GM12878 (cell line): ENCODE data around the gene WRAP73. TPM values are rescaled to one million over a fixed set of nuclear protein-coding genes. Genes with fewer than 3 reads are reported as not detected.

ENCODE experiments used
- ATAC-seq: fragments of 200-7000 bp; cut with Tn5 transposase; 3 replicates; pipeline ENCODE4 v1.9.1; 2020; ENCODE audit warnings: mild to moderate bottlenecking, moderate library complexity
- BruUV-seq: library from RNA; stranded (reverse); fragments of 400-500 nt; replicated peaks from 2 replicates; lab custom pipeline; 2021; lab: Mats Ljungman, UMichigan
- CTCF ChIA-PET: fragments of 300-600 bp; sonication (Branson Sonifier 250); formaldehyde crosslinking; extraction: SDS; loops from one replicate; lab custom pipeline; 2021; ENCODE audit warnings: inconsistent platforms; lab: Yijun Ruan, JAX
- POLR2A ChIA-PET: fragments of 350-600 bp; formaldehyde crosslinking; extraction: SDS; loops from one replicate; lab custom pipeline; 2021; ENCODE audit warnings: inconsistent platforms; lab: Charles Lee
- RAD21 ChIA-PET: fragments of 300-600 bp; sonication (Branson Sonifier 250); formaldehyde crosslinking; loops from one replicate; lab custom pipeline; 2023; ENCODE audit warnings: antibody characterized with exemption; ENCODE audit not compliant: unreplicated experiment; lab: Charles Lee
- SMC1A ChIA-PET: fragments of 300-600 bp; sonication (Branson Sonifier 250); formaldehyde crosslinking; loops from one replicate; lab custom pipeline; 2023; ENCODE audit not compliant: unreplicated experiment, uncharacterized antibody; lab: Charles Lee
- DNase-seq: peaks from one replicate; pipeline ENCODE4 v3.0.0-alpha.2; 2011; ENCODE audit warnings: low read depth, low spot score
- FAIRE-seq: peaks from 3 replicates; lab custom pipeline; 2011; peaks lifted over from hg19 to GRCh38; lab: Jason Lieb, UNC
- H2AFZ ChIP-seq: 2 replicates; pipeline ENCODE4 v1.6.0; 2011; ENCODE audit warnings: low read depth, low read length, control low read depth; ENCODE audit not compliant: control insufficient read depth
- H3K27ac ChIP-seq: 2 replicates; pipeline ENCODE4 v1.5.1; 2011; ENCODE audit warnings: control low read depth; ENCODE audit not compliant: control insufficient read depth, insufficient read depth
- H3K27me3 ChIP-seq, 2 experiments: replicated peaks in 1 of 2; 2 replicates each; pipeline versions ENCODE4 v1.6.0 to v1.6.1; 2011; ENCODE audit warnings: low read length in 1 of 2; ENCODE audit not compliant: control insufficient read depth in 2 of 2, insufficient read depth in 2 of 2
- H3K36me3 ChIP-seq, 2 experiments: 2 replicates each; pipeline ENCODE4 v1.5.1; 2011; ENCODE audit warnings: low read length in 1 of 2; ENCODE audit not compliant: control insufficient read depth in 2 of 2, insufficient read depth in 2 of 2
- H3K4me1 ChIP-seq: 2 replicates; pipeline ENCODE4 v1.6.1; 2011; ENCODE audit warnings: mild to moderate bottlenecking, low read length, moderate library complexity, mixed read lengths; ENCODE audit not compliant: control insufficient read depth, insufficient read depth
- H3K4me2 ChIP-seq: 2 replicates; pipeline ENCODE4 v1.6.0; 2011; ENCODE audit warnings: control low read depth; ENCODE audit not compliant: control insufficient read depth, insufficient read depth
- H3K4me3 ChIP-seq: fragments of 200-600 bp; sonication (generic); 2 replicates; pipeline ENCODE4 v1.5.1; 2016
- H3K79me2 ChIP-seq: 2 replicates; pipeline ENCODE4 v1.6.0; 2011; ENCODE audit warnings: low read length; ENCODE audit not compliant: control insufficient read depth, insufficient read depth
- H3K9ac ChIP-seq: 2 replicates; pipeline ENCODE4 v1.8.0; 2011; ENCODE audit warnings: low read length, control low read depth, mixed read lengths; ENCODE audit not compliant: control insufficient read depth, insufficient read depth
- H3K9me3 ChIP-seq: replicated peaks from 3 replicates; pipeline ENCODE4 v1.5.1; 2011; ENCODE audit warnings: mild to moderate bottlenecking, low read length; ENCODE audit not compliant: control insufficient read depth, insufficient read depth
- H4K20me1 ChIP-seq: 2 replicates; pipeline ENCODE4 v1.6.0; 2011; ENCODE audit not compliant: control insufficient read depth, insufficient read depth
- ATF7 ChIP-seq: fragments of 450-650 bp; IDR thresholded peaks from 2 replicates; pipeline ENCODE4 v1.6.1; 2016; ENCODE audit warnings: low read depth, mild to moderate bottlenecking
- BCLAF1 ChIP-seq: fragments of 450-650 bp; IDR thresholded peaks from 2 replicates; pipeline ENCODE4 v1.6.1; 2017; ENCODE audit warnings: antibody characterized with exemption, mild to moderate bottlenecking, moderate library complexity
- BHLHE40 ChIP-seq, 2 experiments: fragments of 450-650 bp in 1 of 2; IDR thresholded peaks; 2 replicates each; pipeline ENCODE4 v1.6.1; 2011 to 2017; ENCODE audit warnings: low read depth in 2 of 2, borderline replicate concordance in 1 of 2, improper control_type of control experiment in 1 of 2, low read length in 1 of 2, mild to moderate bottlenecking in 1 of 2
- EED ChIP-seq: sonication (generic); IDR thresholded peaks from 2 replicates; pipeline ENCODE4 v1.6.1; 2016; ENCODE audit warnings: antibody characterized with exemption, low read depth
- EP300 ChIP-seq, 2 experiments: fragments of 150-350 bp in 1 of 2; IDR thresholded peaks; 2 replicates each; pipeline ENCODE4 v1.6.1; 2011 to 2012; ENCODE audit warnings: low read depth in 2 of 2, low read length in 2 of 2, borderline replicate concordance in 1 of 2, improper control_type of control experiment in 1 of 2, inconsistent platforms in 1 of 2; ENCODE audit not compliant: control insufficient read depth in 1 of 2
- GATAD2B ChIP-seq: fragments of 450-650 bp; conservative IDR thresholded peaks from 2 replicates; pipeline ENCODE4 v1.6.1; 2017; ENCODE audit warnings: low read depth, mild to moderate bottlenecking, moderate library complexity
- IKZF1 ChIP-seq: fragments of 450-650 bp; conservative IDR thresholded peaks from 2 replicates; pipeline ENCODE4 v1.6.1; 2017; ENCODE audit warnings: antibody characterized with exemption, mild to moderate bottlenecking
- IRF4 ChIP-seq: IDR thresholded peaks from 2 replicates; pipeline ENCODE4 v1.6.1; 2011; ENCODE audit warnings: low read depth, low read length
- JUND ChIP-seq: IDR thresholded peaks from 2 replicates; pipeline ENCODE4 v1.6.1; 2012; ENCODE audit warnings: low read depth, mild to moderate bottlenecking, low read length, improper control_type of control experiment, moderate library complexity
- KAT2A ChIP-seq: conservative IDR thresholded peaks from 2 replicates; pipeline ENCODE4 v1.6.1; 2011; ENCODE audit warnings: low read depth, low read length; ENCODE audit not compliant: control insufficient read depth
- MEF2B ChIP-seq: fragments of 450-650 bp; IDR thresholded peaks from 2 replicates; pipeline ENCODE4 v1.6.1; 2018; ENCODE audit warnings: mild to moderate bottlenecking, moderate library complexity; ENCODE audit not compliant: partially characterized antibody, poor library complexity, severe bottlenecking
- MYC ChIP-seq: IDR thresholded peaks from 2 replicates; pipeline ENCODE4 v1.6.1; 2011; ENCODE audit warnings: mild to moderate bottlenecking, low read length, moderate library complexity, inconsistent platforms; ENCODE audit not compliant: insufficient read depth, insufficient replicate concordance, insufficient read length, severe bottlenecking
- NFXL1 ChIP-seq: fragments of 450-650 bp; IDR thresholded peaks from 2 replicates; pipeline ENCODE4 v1.6.1; 2017; ENCODE audit warnings: antibody characterized with exemption, mild to moderate bottlenecking, borderline replicate concordance
- RB1 ChIP-seq: fragments of 450-650 bp; formaldehyde crosslinking; IDR thresholded peaks from 2 replicates; pipeline ENCODE4 v1.6.1; 2017; ENCODE audit warnings: mild to moderate bottlenecking, borderline replicate concordance
- RCOR1 ChIP-seq: conservative IDR thresholded peaks from 2 replicates; pipeline ENCODE4 v1.6.1; 2012; ENCODE audit warnings: low read depth, low read length, improper control_type of control experiment
- RUNX3 ChIP-seq: IDR thresholded peaks from 2 replicates; pipeline ENCODE4 v1.6.1; 2012; ENCODE audit warnings: low read length, inconsistent platforms
- TBL1XR1 ChIP-seq: IDR thresholded peaks from 2 replicates; pipeline ENCODE4 v1.6.1; 2012; ENCODE audit warnings: low read depth, low read length, improper control_type of control experiment
- USF1 ChIP-seq: IDR thresholded peaks from 2 replicates; pipeline ENCODE4 v1.6.1; 2011; ENCODE audit warnings: borderline replicate concordance, low read depth, mild to moderate bottlenecking, moderate library complexity, mixed read lengths, low read length; ENCODE audit not compliant: insufficient read depth; ENCODE audit errors: extremely low read length
- WRNIP1 ChIP-seq: IDR thresholded peaks from 2 replicates; pipeline ENCODE4 v1.6.1; 2011; ENCODE audit warnings: low read depth, low read length, improper control_type of control experiment, borderline replicate concordance
- ZBED1 ChIP-seq: IDR thresholded peaks from 2 replicates; pipeline ENCODE4 v1.6.1; 2016; ENCODE audit warnings: borderline replicate concordance
- ZNF622 ChIP-seq: fragments of 450-650 bp; IDR thresholded peaks from 2 replicates; pipeline ENCODE4 v1.6.1; 2017; ENCODE audit warnings: mild to moderate bottlenecking, inconsistent platforms
- WGBS: methylation state at CpG from one replicate; pipeline ENCODE4 v1.1.6; 2016; ENCODE audit warnings: low lambda C conversion rate; ENCODE audit not compliant: insufficient replicate concordance, insufficient coverage; ENCODE audit errors: missing lambda C conversion rate; 5-methylcytosine and 5-hydroxymethylcytosine counted together
- in situ Hi-C: fragments of 300-500 bp; cut with MboI; formaldehyde crosslinking; loops from 9 replicates; pipeline ENCODE4 v1.14.3; 2018; ENCODE audit warnings: mixed read lengths
- intact Hi-C: fragments of 100-400 bp; cut with micrococcal nuclease; formaldehyde crosslinking; loops from one replicate; pipeline ENCODE4 v1.14.2; 2022; ENCODE audit not compliant: unreplicated experiment
- polyA plus RNA-seq, 11 experiments: library from polyadenylated mRNA; depleted of rRNA in 4 of 11; unstranded in 6 of 11; stranded (reverse) in 5 of 11; fragments of >200 nt; fragmentation: Nextera tagmentation in 4 of 11; fragmentation: Illumina TruSeq in 1 of 11; extraction: Ambion mirVana in 4 of 11; extraction: Trizol in 1 of 11; gene quantifications; 1 replicate in 1 of 11; 2 replicates in 10 of 11; pipeline versions ENCODE4 v1.2.1 to v1.2.3, GENCODE V29; 2011 to 2016; ENCODE audit warnings: inconsistent platforms in 2 of 11, missing spikeins in 2 of 11, low read depth in 1 of 11
- total RNA-seq, 4 experiments: library from RNA; depleted of rRNA in 3 of 4; stranded (reverse); fragments of >200 nt in 3 of 4; fragmentation: Illumina TruSeq in 1 of 4; extraction: Trizol in 1 of 4; gene quantifications; 2 replicates each; pipeline versions ENCODE4 v1.2.1 to v1.2.3, GENCODE V29; 2013 to 2021

WRAP73 gene
- total and polyA plus RNA-seq, 10 of the 15 experiments (the other 5 are each of a cell fraction or from before 2014, with no cell fraction given), result 3.2 to 65.8 (median 48.0) TPM

GRCh38 chr1:3590139-3590763 lies 59.7 kb downstream of the WRAP73 start (continued):
- TF ChIP-seq NFXL1 (no peak), ZNF622 (no peak), MYC (no peak), JUND (no peak), WRNIP1 (no peak), BHLHE40 (IDR thresholded peaks at IDR 0.05; ENCODE audit: borderline replicate concordance in 1 of 2, low read depth in 2 of 2, low read length in 1 of 2) (no peak), RUNX3 (no peak)

- H3K36me3 ChIP-seq, result no peaks in the 10 kb centered on the region
- DNase-seq, result no peak
- ChIA-PET CTCF (no interaction called here), SMC1A (no interaction called here), RAD21 (no interaction called here), POLR2A (no interaction called here)
- intact Hi-C loops, result no loop called here
- peaks cover 0 to 1% of the 10 kb centered on the region in 2 experiments; a peak in 2 of 4 replicates for H3K27me3 ChIP-seq
- H3K4me2 ChIP-seq, result no peak overlapping the region
- no TSS peak for BruUV-seq
- H3K9me3 ChIP-seq, result no peaks in the 10 kb centered on the region; the same call in 2 of the 3 replicates
- H3K27ac ChIP-seq, result no peak overlapping the region
- ATAC-seq, result no peak
- in situ Hi-C loops, result no loop called here
- no peaks in the 10 kb centered on the region for H3K79me2 ChIP-seq
- no peak for FAIRE-seq
- no peak overlapping the region for H3K4me3 ChIP-seq
- 0% methylated on average over 2 of the region's 5 CpGs for WGBS
- H2AFZ ChIP-seq, result no peak overlapping the region
- no peak overlapping the region for H3K9ac ChIP-seq
- no peaks in the 10 kb centered on the region for H3K4me1 ChIP-seq
- H4K20me1 ChIP-seq, result no peaks in the 10 kb centered on the region
- no peak for TF ChIP-seq RB1
- no peak for TF ChIP-seq EED
- TF ChIP-seq IRF4, result no peak
- no peak for TF ChIP-seq IKZF1
- no peak for TF ChIP-seq RCOR1
- TF ChIP-seq TBL1XR1, result no peak
- no peak for TF ChIP-seq KAT2A
- TF ChIP-seq MEF2B, result no peak
- no peak for TF ChIP-seq ATF7
- TF ChIP-seq USF1, result no peak
- no peak for TF ChIP-seq GATAD2B
- no peak for TF ChIP-seq BCLAF1
- no peak for TF ChIP-seq JUND
- TF ChIP-seq EP300 (IDR thresholded peaks at IDR 0.05; ENCODE audit: borderline replicate concordance in 1 of 2, control insufficient read depth in 1 of 2, low read depth in 2 of 2, low read length in 2 of 2), result no peak
- TF ChIP-seq ZBED1, result no peak
Measured at GRCh38 chr1:3588395-3588794, 61.5 kb downstream of the WRAP73 start.
